Smooth muscle cell (in vitro differentiated cells): ENCODE measurements around the gene NLN. TPM values are rescaled to one million over a fixed set of nuclear protein-coding genes. Genes with fewer than 3 reads are reported as not detected.

Experiments used
- DNase-seq: peaks from one replicate; lab custom pipeline; 2025; ENCODE audit not compliant: unreplicated experiment; lab: John Stamatoyannopoulos, UW
- H2AFZ ChIP-seq: fragments of 200-600 bp; sonication (generic); 2 replicates; pipeline ENCODE4 v1.6.0; 2016; ENCODE audit warnings: antibody characterized with exemption, low read depth, mild to moderate bottlenecking
- H3F3A ChIP-seq: fragments of 200-600 bp; sonication (generic); 2 replicates; pipeline ENCODE4 v1.6.0; 2017; ENCODE audit warnings: antibody characterized with exemption, low read depth
- H3K27ac ChIP-seq: fragments of 200-600 bp; sonication (generic); 2 replicates; pipeline ENCODE4 v1.5.1; 2016; ENCODE audit warnings: low read depth, mild to moderate bottlenecking
- H3K27me3 ChIP-seq: fragments of 200-600 bp; sonication (generic); 2 replicates; pipeline ENCODE4 v1.6.1; 2016; ENCODE audit warnings: low read depth, mild to moderate bottlenecking
- H3K36me3 ChIP-seq: fragments of 200-600 bp; sonication (generic); 2 replicates; pipeline ENCODE4 v1.5.1; 2016; ENCODE audit warnings: low read depth
- H3K4me1 ChIP-seq: fragments of 200-600 bp; sonication (generic); 2 replicates; pipeline ENCODE4 v1.5.1; 2016; ENCODE audit warnings: low read depth
- H3K4me2 ChIP-seq: fragments of 200-600 bp; sonication (generic); 2 replicates; pipeline ENCODE4 v1.6.0; 2016; ENCODE audit warnings: mild to moderate bottlenecking
- H3K4me3 ChIP-seq: fragments of 200-600 bp; sonication (generic); 2 replicates; pipeline ENCODE4 v1.5.1; 2016; ENCODE audit warnings: mild to moderate bottlenecking
- H3K79me2 ChIP-seq: fragments of 200-600 bp; sonication (generic); 2 replicates; pipeline ENCODE4 v1.6.0; 2016; ENCODE audit warnings: low read depth, mild to moderate bottlenecking
- H3K9ac ChIP-seq: fragments of 200-600 bp; sonication (generic); 2 replicates; pipeline ENCODE4 v1.6.0; 2016; ENCODE audit warnings: low read depth
- H3K9me3 ChIP-seq: fragments of 200-600 bp; sonication (generic); replicated peaks from 2 replicates; pipeline ENCODE4 v1.5.1; 2016; ENCODE audit warnings: low read depth
- H4K20me1 ChIP-seq: fragments of 200-600 bp; sonication (generic); 2 replicates; pipeline ENCODE4 v1.6.0; 2016; ENCODE audit warnings: low read depth
- WGBS: methylation state at CpG from one replicate; pipeline ENCODE4 v1.1.7; 2016; ENCODE audit warnings: low lambda C conversion rate; 5-methylcytosine and 5-hydroxymethylcytosine counted together
- polyA plus RNA-seq: library from polyadenylated mRNA; unstranded; fragments of >200 nt; fragmentation: Nextera tagmentation; extraction: Ambion mirVana; gene quantifications from 2 replicates; pipeline ENCODE4 v1.2.1, GENCODE V29; 2016
- total RNA-seq: library from RNA; depleted of rRNA; stranded (reverse); fragments of >200 nt; gene quantifications from 2 replicates; pipeline ENCODE4 v1.2.3, GENCODE V29; 2014
- TF ChIP-seq, protein P1 (sequence below): fragments of 200-600 bp; sonication (generic); IDR thresholded peaks from 2 replicates; pipeline ENCODE4 v1.5.1; 2017; ENCODE audit warnings: borderline replicate concordance, mild to moderate bottlenecking, antibody characterized with exemption; ENCODE audit not compliant: insufficient read depth, poor library complexity, severe bottlenecking

Gene NLN
- total and polyA plus RNA-seq, 2 experiments from 2014 or later: 31.9 to 33.6 TPM

DNA sequence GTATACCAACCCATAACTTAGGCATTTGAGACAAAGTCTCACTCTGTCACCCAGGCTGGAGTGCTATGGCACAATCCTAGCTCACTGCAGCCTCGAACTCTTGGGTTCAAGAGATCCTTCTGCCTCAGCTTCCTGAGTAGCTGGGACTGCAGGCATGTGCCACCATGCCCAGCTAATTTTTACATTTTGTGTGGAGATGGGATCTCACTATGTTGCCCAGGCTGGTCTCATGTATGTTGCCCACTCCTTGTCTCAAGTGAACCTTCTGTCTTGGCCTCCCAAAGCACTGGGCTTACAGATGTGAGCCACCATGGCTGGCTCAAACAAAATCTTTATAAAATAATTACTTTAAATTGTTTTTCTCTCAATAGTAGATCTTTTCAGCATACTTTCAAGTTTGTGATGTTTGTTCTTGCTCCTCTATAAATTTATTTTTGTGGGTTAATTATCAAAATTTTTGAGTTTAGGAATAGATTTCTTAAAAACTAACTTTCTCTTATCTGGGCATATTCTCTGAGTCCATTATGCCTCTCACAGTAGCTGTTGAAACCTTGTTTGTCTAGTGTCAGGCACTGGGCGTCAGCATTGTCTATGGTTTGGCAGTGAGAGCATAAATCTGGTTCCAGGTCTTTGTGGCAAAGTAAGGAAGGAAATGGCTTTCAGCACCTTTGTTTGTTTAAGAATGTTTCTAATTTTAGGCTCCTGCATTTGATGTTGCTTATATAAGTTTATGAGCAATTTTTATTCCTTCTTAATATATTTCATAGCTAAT, 38.7 kb downstream of the NLN start:
- Histone ChIP-seq H3K36me3 (no peaks in the 10 kb centered on the region), H3K9me3 (no peaks in the 10 kb centered on the region), H3K4me3 (no peak overlapping the region), H2AFZ (no peak overlapping the region), H3K4me2 (no peak overlapping the region), H3K4me1 (no peaks in the 10 kb centered on the region), H3K27me3 (no peaks in the 10 kb centered on the region), H3K27ac (no peak overlapping the region), H3K79me2 (peaks cover 6% of the 10 kb centered on the region), H3K9ac (no peak overlapping the region), H4K20me1 (peaks cover 12% of the 10 kb centered on the region), H3F3A (no peaks in the 10 kb centered on the region)
- no peak for DNase-seq
- TF ChIP-seq, protein P1, sequence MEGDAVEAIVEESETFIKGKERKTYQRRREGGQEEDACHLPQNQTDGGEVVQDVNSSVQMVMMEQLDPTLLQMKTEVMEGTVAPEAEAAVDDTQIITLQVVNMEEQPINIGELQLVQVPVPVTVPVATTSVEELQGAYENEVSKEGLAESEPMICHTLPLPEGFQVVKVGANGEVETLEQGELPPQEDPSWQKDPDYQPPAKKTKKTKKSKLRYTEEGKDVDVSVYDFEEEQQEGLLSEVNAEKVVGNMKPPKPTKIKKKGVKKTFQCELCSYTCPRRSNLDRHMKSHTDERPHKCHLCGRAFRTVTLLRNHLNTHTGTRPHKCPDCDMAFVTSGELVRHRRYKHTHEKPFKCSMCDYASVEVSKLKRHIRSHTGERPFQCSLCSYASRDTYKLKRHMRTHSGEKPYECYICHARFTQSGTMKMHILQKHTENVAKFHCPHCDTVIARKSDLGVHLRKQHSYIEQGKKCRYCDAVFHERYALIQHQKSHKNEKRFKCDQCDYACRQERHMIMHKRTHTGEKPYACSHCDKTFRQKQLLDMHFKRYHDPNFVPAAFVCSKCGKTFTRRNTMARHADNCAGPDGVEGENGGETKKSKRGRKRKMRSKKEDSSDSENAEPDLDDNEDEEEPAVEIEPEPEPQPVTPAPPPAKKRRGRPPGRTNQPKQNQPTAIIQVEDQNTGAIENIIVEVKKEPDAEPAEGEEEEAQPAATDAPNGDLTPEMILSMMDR: no peak
- WGBS: 97% methylated on average over 2 of the region's 2 CpGs

DNA sequence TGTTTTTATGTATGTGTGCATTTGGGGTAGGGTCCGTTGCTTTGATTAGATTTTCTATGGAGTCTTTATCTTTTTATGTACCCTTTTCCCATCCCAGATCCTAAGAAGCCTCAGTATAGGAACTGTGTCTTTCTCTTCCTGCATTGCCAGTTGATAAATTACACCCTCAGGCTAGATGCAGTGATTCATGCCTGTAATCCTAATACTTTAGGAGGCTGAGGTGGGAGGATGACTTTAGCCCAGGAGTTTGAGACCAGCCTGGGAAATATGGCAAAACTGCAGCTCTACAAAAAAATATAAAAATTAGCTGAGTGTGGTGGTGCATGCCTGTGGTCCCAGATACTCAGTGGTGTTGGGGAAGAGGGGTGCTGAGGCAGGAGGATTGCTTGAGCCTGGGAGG, 40.2 kb downstream of the NLN start:
- no peak overlapping the region for H3K9ac ChIP-seq
- no peaks in the 10 kb centered on the region for H4K20me1 ChIP-seq
- no peaks in the 10 kb centered on the region for H3F3A ChIP-seq
- no peak overlapping the region for H3K4me3 ChIP-seq
- WGBS: 97% methylated on average over 1 of the region's 1 CpG
- TF ChIP-seq, protein P1: no peak
- no peaks in the 10 kb centered on the region for H3K36me3 ChIP-seq
- H3K79me2 ChIP-seq: peaks cover 3% of the 10 kb centered on the region
- no peaks in the 10 kb centered on the region for H3K27me3 ChIP-seq
- H3K27ac ChIP-seq: no peak overlapping the region
- no peak overlapping the region for H2AFZ ChIP-seq
- no peaks in the 10 kb centered on the region for H3K9me3 ChIP-seq
- DNase-seq: no peak
- H3K4me2 ChIP-seq: no peak overlapping the region
- H3K4me1 ChIP-seq: no peaks in the 10 kb centered on the region

DNA sequence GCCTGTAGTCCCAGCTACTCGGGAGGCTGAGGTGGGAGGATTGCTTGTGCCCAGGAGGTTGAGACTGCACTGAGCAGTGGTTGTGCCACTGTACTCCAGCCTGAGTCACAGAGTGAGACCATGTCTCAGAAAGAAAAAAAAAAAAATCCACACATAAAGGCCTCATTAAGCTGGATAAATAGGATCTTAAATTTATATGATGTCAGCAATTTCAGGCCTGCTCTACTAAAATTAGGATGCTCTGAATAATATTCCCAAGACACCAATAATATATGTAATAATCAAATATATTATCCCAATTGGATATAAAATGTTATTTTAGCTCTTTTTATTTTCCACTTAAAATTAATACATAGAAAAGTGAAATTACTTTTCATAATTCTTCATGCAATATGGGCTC, 43.6 kb downstream of the NLN start:
- no peaks in the 10 kb centered on the region for H3K4me1 ChIP-seq
- 97% methylated on average over 1 of the region's 1 CpG for WGBS
- no peaks in the 10 kb centered on the region for H4K20me1 ChIP-seq
- H3K79me2 ChIP-seq: no peaks in the 10 kb centered on the region
- H3K4me2 ChIP-seq: no peak overlapping the region
- H3K27ac ChIP-seq: no peak overlapping the region
- no peaks in the 10 kb centered on the region for H3K9me3 ChIP-seq
- DNase-seq: no peak
- no peaks in the 10 kb centered on the region for H3K36me3 ChIP-seq
- TF ChIP-seq, protein P1: no peak
- no peak overlapping the region for H2AFZ ChIP-seq
- H3K4me3 ChIP-seq: no peak overlapping the region
- H3K9ac ChIP-seq: no peak overlapping the region
- H3K27me3 ChIP-seq: no peaks in the 10 kb centered on the region
- no peaks in the 10 kb centered on the region for H3F3A ChIP-seq

DNA sequence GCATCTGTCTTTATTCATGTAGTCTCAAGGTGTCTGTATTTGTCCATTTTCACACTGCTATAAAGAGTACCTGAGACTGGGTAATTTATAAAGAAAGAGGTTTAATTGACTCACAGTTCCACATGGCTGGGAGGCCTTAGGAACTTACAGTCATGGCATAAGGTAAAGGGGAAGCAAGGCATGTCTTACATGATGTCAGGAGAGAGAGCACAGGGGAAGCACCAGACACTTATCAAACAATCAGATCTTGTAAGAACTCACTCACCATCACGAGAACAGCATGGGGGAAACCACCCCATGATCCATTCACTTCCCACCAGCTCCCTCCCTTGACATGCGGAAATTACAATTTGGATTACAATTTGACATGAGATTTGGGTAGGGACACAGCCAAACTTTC, 44.2 kb downstream of the NLN start:
- H4K20me1 ChIP-seq: no peaks in the 10 kb centered on the region
- DNase-seq: no peak
- no peak overlapping the region for H2AFZ ChIP-seq
- H3K27me3 ChIP-seq: no peaks in the 10 kb centered on the region
- no peak overlapping the region for H3K4me2 ChIP-seq
- no peaks in the 10 kb centered on the region for H3K79me2 ChIP-seq
- 88% methylated on average over 2 of the region's 2 CpGs for WGBS
- H3K4me1 ChIP-seq: no peaks in the 10 kb centered on the region
- H3F3A ChIP-seq: no peaks in the 10 kb centered on the region
- no peaks in the 10 kb centered on the region for H3K9me3 ChIP-seq
- no peak overlapping the region for H3K4me3 ChIP-seq
- no peak overlapping the region for H3K27ac ChIP-seq
- no peaks in the 10 kb centered on the region for H3K36me3 ChIP-seq
- H3K9ac ChIP-seq: no peak overlapping the region
- TF ChIP-seq, protein P1: no peak
